Measurements from ENCODE around the gene AVPR2.

Gene AVPR2

DNA sequence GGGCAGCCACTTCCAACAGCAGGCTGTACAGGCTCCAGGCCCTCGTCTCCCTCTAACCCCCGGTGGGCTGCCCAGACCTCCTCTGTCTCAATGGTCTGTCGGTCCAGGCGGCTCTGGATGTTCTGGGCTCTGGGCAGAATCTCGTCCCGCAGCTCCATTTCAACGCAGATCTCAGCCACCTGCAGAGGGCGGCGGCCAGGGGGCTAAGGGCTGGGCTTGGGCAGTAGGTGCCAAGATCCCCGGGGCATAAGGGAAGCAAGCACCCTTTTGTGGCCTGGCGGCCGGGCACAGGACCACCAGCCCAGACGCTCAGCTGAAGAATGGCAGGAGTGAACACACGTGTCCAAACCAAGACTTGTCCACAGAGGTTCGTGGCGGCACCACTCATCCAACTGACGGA, 9.2 kb downstream of the AVPR2 start:
- Histone ChIP-seq H3K36me3 (ENCODE audit: control insufficient read depth in 1 of 2, insufficient read depth in 2 of 2, low read length in 2 of 2) (no peaks in the 10 kb centered on the region), H4K12ac (ENCODE audit: low read depth, low read length) (no peak overlapping the region), H2BK120ac (ENCODE audit: insufficient read depth, low read length, poor library complexity) (no peak overlapping the region), H3K4ac (ENCODE audit: low read depth, low read length) (no peak overlapping the region), H4K8ac (ENCODE audit: low read depth, low read length) (no peak overlapping the region), H4K91ac (ENCODE audit: low read depth, low read length) (no peak overlapping the region), H3K79me1 (ENCODE audit: low read length) (no peaks in the 10 kb centered on the region), H3K27me3 (ENCODE audit: insufficient read depth, low read length) (no peaks in the 10 kb centered on the region), H3K27ac (ENCODE audit: low read depth, low read length) (no peak overlapping the region), H3K4me3 (ENCODE audit: low read depth, low read length) (no peak overlapping the region), H3K9ac (ENCODE audit: low read length) (no peak overlapping the region), H2BK12ac (ENCODE audit: low read length) (no peak overlapping the region), H3K23ac (ENCODE audit: low read length) (no peak overlapping the region), H2BK5ac (ENCODE audit: low read depth, low read length, poor library complexity) (no peak overlapping the region), H3K14ac (ENCODE audit: low read length) (no peak overlapping the region), H3K18ac (ENCODE audit: low read length) (no peak overlapping the region), H3K9me3 (ENCODE audit: insufficient read depth, low read depth, low read length) (no peaks in the 10 kb centered on the region), H3K4me1 (ENCODE audit: control insufficient read depth in 1 of 2, insufficient read depth in 2 of 2, low read length in 2 of 2) (no peaks in the 10 kb centered on the region), H2AK5ac (ENCODE audit: low read length) (no peak overlapping the region), H3K4me2 (ENCODE audit: low read length) (no peak overlapping the region), H2AFZ (ENCODE audit: insufficient read depth, low read length, poor library complexity) (no peak overlapping the region), H3K79me2 (ENCODE audit: control insufficient read depth, insufficient read depth, low read length, poor library complexity) (no peaks in the 10 kb centered on the region)
- no peak for DNase-seq
- WGBS (ENCODE audit: extremely low coverage, insufficient coverage, insufficient read length): no CpG with 5 or more reads among the region's 17 CpGs

DNA sequence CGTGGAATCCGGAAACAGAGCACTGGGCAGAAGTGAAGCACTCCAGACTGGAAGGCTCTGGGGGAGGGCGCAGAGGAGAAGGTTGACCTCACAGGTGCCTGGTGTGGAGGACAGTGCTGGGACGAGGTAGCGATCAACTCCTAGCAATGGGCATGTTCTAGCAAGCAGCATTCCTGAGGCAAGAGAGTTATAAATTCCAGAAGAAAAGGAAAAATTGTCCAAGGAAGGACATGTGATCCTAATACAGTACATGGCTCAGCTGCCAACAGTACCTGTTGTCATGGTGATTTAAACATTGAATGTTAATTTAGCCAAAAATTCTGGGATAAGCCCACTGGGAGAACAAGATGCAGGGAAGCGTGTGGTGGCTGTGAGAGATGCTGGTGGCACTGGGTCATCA, 13.4 kb downstream of the AVPR2 start:
- Histone ChIP-seq H3K9me3 (ENCODE audit: insufficient read depth, low read depth, low read length) (peaks cover 2% of the 10 kb centered on the region), H3K36me3 (ENCODE audit: control insufficient read depth in 1 of 2, insufficient read depth in 2 of 2, low read length in 2 of 2) (no peaks in the 10 kb centered on the region), H2AFZ (ENCODE audit: insufficient read depth, low read length, poor library complexity) (no peak overlapping the region), H2BK12ac (ENCODE audit: low read length) (no peak overlapping the region), H4K12ac (ENCODE audit: low read depth, low read length) (no peak overlapping the region), H3K23ac (ENCODE audit: low read length) (no peak overlapping the region), H3K79me1 (ENCODE audit: low read length) (no peaks in the 10 kb centered on the region), H3K27ac (ENCODE audit: low read depth, low read length) (no peak overlapping the region), H3K4ac (ENCODE audit: low read depth, low read length) (no peak overlapping the region), H2BK120ac (ENCODE audit: insufficient read depth, low read length, poor library complexity) (no peak overlapping the region), H4K8ac (ENCODE audit: low read depth, low read length) (no peak overlapping the region), H4K91ac (ENCODE audit: low read depth, low read length) (no peak overlapping the region), H2AK5ac (ENCODE audit: low read length) (no peak overlapping the region), H2BK5ac (ENCODE audit: low read depth, low read length, poor library complexity) (no peak overlapping the region), H3K4me2 (ENCODE audit: low read length) (no peak overlapping the region), H3K79me2 (ENCODE audit: control insufficient read depth, insufficient read depth, low read length, poor library complexity) (no peaks in the 10 kb centered on the region), H3K9ac (ENCODE audit: low read length) (no peak overlapping the region), H3K14ac (ENCODE audit: low read length) (no peak overlapping the region), H3K18ac (ENCODE audit: low read length) (no peak overlapping the region), H3K4me3 (ENCODE audit: low read depth, low read length) (no peak overlapping the region), H3K27me3 (ENCODE audit: insufficient read depth, low read length) (no peaks in the 10 kb centered on the region), H3K4me1 (ENCODE audit: control insufficient read depth in 1 of 2, insufficient read depth in 2 of 2, low read length in 2 of 2) (peaks cover 0 to 3% of the 10 kb centered on the region in 2 experiments)
- no CpG with 5 or more reads among the region's 6 CpGs for WGBS (ENCODE audit: extremely low coverage, insufficient coverage, insufficient read length)
- no peak for DNase-seq

DNA sequence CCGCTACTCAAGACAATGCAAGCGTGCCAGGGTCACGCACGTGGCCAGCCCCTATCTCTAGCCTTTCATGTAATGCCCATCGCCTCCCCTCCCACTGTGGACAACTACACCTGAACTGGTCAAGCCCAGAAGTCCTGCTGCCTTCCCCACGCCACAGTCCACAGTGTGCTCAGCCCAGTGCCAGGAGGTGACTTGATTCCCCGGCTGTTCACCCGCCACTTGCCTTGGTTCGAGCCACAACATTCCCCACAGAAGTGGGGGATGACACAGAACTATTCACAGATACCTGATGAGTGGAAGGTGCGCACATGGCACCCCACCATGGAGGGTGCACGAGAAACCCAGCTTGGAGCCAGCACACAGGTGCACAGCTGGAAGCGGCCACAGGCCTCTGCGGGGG, 14.8 kb downstream of the AVPR2 start:
- no peak for DNase-seq
- no peaks in the 10 kb centered on the region for H3K27me3 ChIP-seq (ENCODE audit: insufficient read depth, low read length)
- H4K8ac ChIP-seq (ENCODE audit: low read depth, low read length): no peak overlapping the region
- H3K36me3 ChIP-seq (ENCODE audit: control insufficient read depth in 1 of 2, insufficient read depth in 2 of 2, low read length in 2 of 2): no peaks in the 10 kb centered on the region
- no peak overlapping the region for H2BK5ac ChIP-seq (ENCODE audit: low read depth, low read length, poor library complexity)
- H2BK12ac ChIP-seq (ENCODE audit: low read length): no peak overlapping the region
- H4K91ac ChIP-seq (ENCODE audit: low read depth, low read length): no peak overlapping the region
- no peak overlapping the region for H3K4ac ChIP-seq (ENCODE audit: low read depth, low read length)
- H3K79me1 ChIP-seq (ENCODE audit: low read length): no peaks in the 10 kb centered on the region
- no peak overlapping the region for H3K4me3 ChIP-seq (ENCODE audit: low read depth, low read length)
- no peaks in the 10 kb centered on the region for H3K79me2 ChIP-seq (ENCODE audit: control insufficient read depth, insufficient read depth, low read length, poor library complexity)
- H3K14ac ChIP-seq (ENCODE audit: low read length): no peak overlapping the region
- no peak overlapping the region for H2AK5ac ChIP-seq (ENCODE audit: low read length)
- H2AFZ ChIP-seq (ENCODE audit: insufficient read depth, low read length, poor library complexity): no peak overlapping the region
- H4K12ac ChIP-seq (ENCODE audit: low read depth, low read length): no peak overlapping the region
- no peak overlapping the region for H3K23ac ChIP-seq (ENCODE audit: low read length)
- no CpG with 5 or more reads among the region's 13 CpGs for WGBS (ENCODE audit: extremely low coverage, insufficient coverage, insufficient read length)
- peaks cover 0 to 3% of the 10 kb centered on the region in 2 experiments for H3K4me1 ChIP-seq (ENCODE audit: control insufficient read depth in 1 of 2, insufficient read depth in 2 of 2, low read length in 2 of 2)
- H3K18ac ChIP-seq (ENCODE audit: low read length): no peak overlapping the region
- peaks cover 2% of the 10 kb centered on the region for H3K9me3 ChIP-seq (ENCODE audit: insufficient read depth, low read depth, low read length)
- no peak overlapping the region for H3K9ac ChIP-seq (ENCODE audit: low read length)
- no peak overlapping the region for H3K27ac ChIP-seq (ENCODE audit: low read depth, low read length)
- H2BK120ac ChIP-seq (ENCODE audit: insufficient read depth, low read length, poor library complexity): no peak overlapping the region
- no peak overlapping the region for H3K4me2 ChIP-seq (ENCODE audit: low read length)

DNA sequence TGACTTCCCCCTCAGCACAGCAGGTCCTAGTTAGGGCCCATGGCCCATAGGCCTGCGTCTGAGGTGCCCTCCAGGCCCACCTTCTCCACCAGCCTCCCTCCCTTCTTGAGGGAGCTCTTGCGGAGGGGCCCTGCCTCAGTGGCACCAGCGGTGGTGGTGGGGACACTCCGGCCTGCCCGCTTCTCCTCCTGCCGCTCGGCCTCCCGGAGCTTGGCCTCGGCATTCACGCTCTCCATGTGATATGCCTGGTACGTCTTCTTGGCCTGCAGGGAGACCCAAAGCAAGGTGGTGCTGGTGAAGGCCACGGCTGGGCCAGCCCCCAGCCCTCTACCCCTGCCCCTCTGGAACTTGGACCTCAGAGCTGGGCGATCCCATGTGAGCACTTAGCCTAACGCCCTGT, 16.1 kb downstream of the AVPR2 start:
- WGBS (ENCODE audit: extremely low coverage, insufficient coverage, insufficient read length): no CpG with 5 or more reads among the region's 14 CpGs
- no peak overlapping the region for H3K23ac ChIP-seq (ENCODE audit: low read length)
- H3K9ac ChIP-seq (ENCODE audit: low read length): no peak overlapping the region

More for the DNA sequence above, 16.1 kb downstream of the AVPR2 start:
- H3K27me3 ChIP-seq (ENCODE audit: insufficient read depth, low read length): no peaks in the 10 kb centered on the region
- H3K4me3 ChIP-seq (ENCODE audit: low read depth, low read length): no peak overlapping the region
- no peak overlapping the region for H4K8ac ChIP-seq (ENCODE audit: low read depth, low read length)
- no peak overlapping the region for H3K27ac ChIP-seq (ENCODE audit: low read depth, low read length)
- no peak overlapping the region for H3K4ac ChIP-seq (ENCODE audit: low read depth, low read length)
- H3K14ac ChIP-seq (ENCODE audit: low read length): no peak overlapping the region
- no peak overlapping the region for H2BK12ac ChIP-seq (ENCODE audit: low read length)
- H3K4me1 ChIP-seq (ENCODE audit: control insufficient read depth in 1 of 2, insufficient read depth in 2 of 2, low read length in 2 of 2): peaks cover 0 to 4% of the 10 kb centered on the region in 2 experiments
- H3K9me3 ChIP-seq (ENCODE audit: insufficient read depth, low read depth, low read length): peaks cover 2% of the 10 kb centered on the region
- no peak overlapping the region for H4K12ac ChIP-seq (ENCODE audit: low read depth, low read length)
- H4K91ac ChIP-seq (ENCODE audit: low read depth, low read length): no peak overlapping the region
- no peak overlapping the region for H2BK120ac ChIP-seq (ENCODE audit: insufficient read depth, low read length, poor library complexity)
- no peak overlapping the region for H3K4me2 ChIP-seq (ENCODE audit: low read length)
- no peaks in the 10 kb centered on the region for H3K36me3 ChIP-seq (ENCODE audit: control insufficient read depth in 1 of 2, insufficient read depth in 2 of 2, low read length in 2 of 2)
- H2AK5ac ChIP-seq (ENCODE audit: low read length): no peak overlapping the region
- no peak overlapping the region for H2AFZ ChIP-seq (ENCODE audit: insufficient read depth, low read length, poor library complexity)
- no peaks in the 10 kb centered on the region for H3K79me2 ChIP-seq (ENCODE audit: control insufficient read depth, insufficient read depth, low read length, poor library complexity)
- DNase-seq: no peak
- no peaks in the 10 kb centered on the region for H3K79me1 ChIP-seq (ENCODE audit: low read length)
- no peak overlapping the region for H3K18ac ChIP-seq (ENCODE audit: low read length)
- no peak overlapping the region for H2BK5ac ChIP-seq (ENCODE audit: low read depth, low read length, poor library complexity)

Measured in trophoblast cell (in vitro differentiated cells and primary cell).